Calu3 (cell line): Measurements from ENCODE around the gene RACK1. TPM values are rescaled to one million over a fixed set of nuclear protein-coding genes. Genes with fewer than 3 reads are reported as not detected.

ENCODE experiments used
- BruUV-seq: library from RNA; stranded (reverse); fragments of 400-500 nt; replicated peaks from 2 replicates; lab custom pipeline; 2021; lab: Mats Ljungman, UMichigan
- CTCF ChIA-PET: fragments of 300-600 bp; sonication (Branson Sonifier 250); formaldehyde crosslinking; loops from one replicate; lab custom pipeline; 2022; ENCODE audit warnings: antibody characterized with exemption; lab: Charles Lee
- DNase-seq: peaks from one replicate; pipeline ENCODE4 v3.0.0; 2022
- H3K27ac Mint-ChIP-seq: one replicate; pipeline ENCODE4 v1.8.0; 2022; ENCODE audit warnings: mixed read lengths; ENCODE audit not compliant: unreplicated experiment
- H3K27me3 Mint-ChIP-seq: one replicate; pipeline ENCODE4 v1.8.0; 2022; ENCODE audit warnings: mixed read lengths; ENCODE audit not compliant: unreplicated experiment
- H3K36me3 Mint-ChIP-seq: one replicate; pipeline ENCODE4 v1.8.0; 2022; ENCODE audit warnings: mild to moderate bottlenecking, moderate library complexity, mixed read lengths; ENCODE audit not compliant: insufficient read depth, unreplicated experiment
- H3K4me1 Mint-ChIP-seq: one replicate; pipeline ENCODE4 v1.8.0; 2022; ENCODE audit warnings: mild to moderate bottlenecking, low read depth, mixed read lengths; ENCODE audit not compliant: unreplicated experiment
- H3K4me3 Mint-ChIP-seq: one replicate; pipeline ENCODE4 v1.8.0; 2022; ENCODE audit warnings: mild to moderate bottlenecking, low read depth, moderate library complexity, mixed read lengths; ENCODE audit not compliant: unreplicated experiment
- H3K9me3 Mint-ChIP-seq: one replicate; pipeline ENCODE4 v1.8.0; 2022; ENCODE audit warnings: low read depth, mixed read lengths; ENCODE audit not compliant: unreplicated experiment
- intact Hi-C: fragments of 100-400 bp; cut with micrococcal nuclease; formaldehyde crosslinking; loops from one replicate; pipeline ENCODE4 v1.10.0; 2022; ENCODE audit not compliant: unreplicated experiment
- total RNA-seq: library from RNA; stranded (reverse); gene quantifications from 2 replicates; pipeline ENCODE4 v1.2.3, GENCODE V29; 2022
- TF ChIP-seq, protein P1 (sequence below): fragments of 200-600 bp; IDR thresholded peaks from one replicate; pipeline ENCODE4 v1.8.0; 2022; ENCODE audit warnings: antibody characterized with exemption; ENCODE audit not compliant: unreplicated experiment

Gene RACK1
- total RNA-seq, 1 experiment from 2014 or later = 1,946 TPM

DNA sequence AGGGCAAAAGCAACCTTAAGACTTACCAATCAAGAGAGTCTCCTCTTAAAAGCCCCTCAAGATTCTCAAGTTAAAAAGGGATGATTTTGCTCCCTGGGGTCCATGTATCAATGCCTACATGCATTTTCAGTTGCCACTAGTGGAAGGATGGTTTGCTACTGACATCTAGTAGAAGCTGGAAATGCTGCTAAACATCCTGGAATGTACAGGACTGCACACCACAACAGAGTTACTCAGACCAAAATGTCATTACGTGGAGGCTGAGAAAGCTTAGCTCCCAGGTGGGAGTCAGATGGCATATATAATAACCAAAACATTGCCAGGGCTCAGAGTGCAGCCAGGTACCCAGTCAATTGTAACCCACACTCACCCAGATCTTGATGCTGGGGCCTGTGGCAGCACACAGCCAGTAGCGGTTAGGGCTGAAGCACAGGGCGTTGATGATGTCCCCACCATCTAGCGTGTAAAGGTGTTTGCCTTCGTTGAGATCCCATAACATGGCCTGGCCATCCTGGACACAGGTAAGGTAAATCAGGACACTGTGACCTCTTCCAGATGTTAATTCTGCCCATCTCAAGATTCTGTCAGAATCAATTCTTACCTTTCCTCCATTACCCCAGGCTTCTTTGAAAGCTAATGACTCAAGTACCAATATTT lies 5.8 kb downstream of the RACK1 start:
- intact Hi-C loops = no loop called here
- peak overlapping the region; percentile 15 for H3K4me3 Mint-ChIP-seq
- TF ChIP-seq, protein P1, sequence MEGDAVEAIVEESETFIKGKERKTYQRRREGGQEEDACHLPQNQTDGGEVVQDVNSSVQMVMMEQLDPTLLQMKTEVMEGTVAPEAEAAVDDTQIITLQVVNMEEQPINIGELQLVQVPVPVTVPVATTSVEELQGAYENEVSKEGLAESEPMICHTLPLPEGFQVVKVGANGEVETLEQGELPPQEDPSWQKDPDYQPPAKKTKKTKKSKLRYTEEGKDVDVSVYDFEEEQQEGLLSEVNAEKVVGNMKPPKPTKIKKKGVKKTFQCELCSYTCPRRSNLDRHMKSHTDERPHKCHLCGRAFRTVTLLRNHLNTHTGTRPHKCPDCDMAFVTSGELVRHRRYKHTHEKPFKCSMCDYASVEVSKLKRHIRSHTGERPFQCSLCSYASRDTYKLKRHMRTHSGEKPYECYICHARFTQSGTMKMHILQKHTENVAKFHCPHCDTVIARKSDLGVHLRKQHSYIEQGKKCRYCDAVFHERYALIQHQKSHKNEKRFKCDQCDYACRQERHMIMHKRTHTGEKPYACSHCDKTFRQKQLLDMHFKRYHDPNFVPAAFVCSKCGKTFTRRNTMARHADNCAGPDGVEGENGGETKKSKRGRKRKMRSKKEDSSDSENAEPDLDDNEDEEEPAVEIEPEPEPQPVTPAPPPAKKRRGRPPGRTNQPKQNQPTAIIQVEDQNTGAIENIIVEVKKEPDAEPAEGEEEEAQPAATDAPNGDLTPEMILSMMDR = no peak
- H3K27me3 Mint-ChIP-seq = no peaks in the 10 kb centered on the region
- CTCF ChIA-PET = no interaction called here
- H3K36me3 Mint-ChIP-seq = peaks cover 100% of the 10 kb centered on the region
- no TSS peak for BruUV-seq
- peaks cover 30% of the 10 kb centered on the region for H3K4me1 Mint-ChIP-seq
- DNase-seq = no peak
- peak overlapping the region; percentile 64 for H3K27ac Mint-ChIP-seq
- no peaks in the 10 kb centered on the region for H3K9me3 Mint-ChIP-seq

DNA sequence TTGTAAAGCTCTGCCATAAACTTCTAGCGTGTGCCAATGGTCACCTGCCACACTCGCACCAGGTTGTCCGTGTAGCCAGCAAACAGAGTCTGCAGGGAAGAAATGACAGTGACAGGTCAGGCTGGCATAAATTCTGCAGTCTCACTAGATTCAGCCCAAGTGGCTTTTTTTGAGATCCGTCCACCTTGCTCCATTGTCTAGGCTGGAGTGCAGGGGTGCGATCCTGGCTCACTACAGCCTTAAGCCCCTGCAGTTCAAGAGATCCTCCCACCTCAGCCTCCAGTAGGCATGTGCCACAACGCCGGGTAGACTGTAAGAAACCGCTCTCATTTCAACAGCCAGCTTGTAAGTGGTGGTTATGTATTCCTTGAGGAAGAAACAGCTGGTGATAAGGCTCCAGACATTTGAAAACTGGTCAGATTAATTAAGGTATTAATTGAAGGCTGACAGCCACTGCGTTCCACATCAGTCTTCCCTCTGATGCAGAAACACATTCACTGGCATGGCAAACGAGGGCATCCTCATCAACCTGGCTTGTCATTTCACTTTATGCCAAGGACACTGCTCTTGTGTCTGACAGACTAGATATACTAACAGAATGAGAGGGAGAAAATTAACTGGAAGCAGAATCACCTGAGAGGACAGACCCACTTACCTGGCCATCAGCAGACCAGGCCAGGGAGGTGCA lies 6.6 kb downstream of the RACK1 start:
- DNase-seq = no peak
- H3K4me3 Mint-ChIP-seq = no peak overlapping the region
- CTCF ChIA-PET = no interaction called here
- H3K27me3 Mint-ChIP-seq = no peaks in the 10 kb centered on the region
- H3K27ac Mint-ChIP-seq = no peak overlapping the region
- peaks cover 96% of the 10 kb centered on the region for H3K36me3 Mint-ChIP-seq
- no peaks in the 10 kb centered on the region for H3K9me3 Mint-ChIP-seq
- intact Hi-C loops = no loop called here
- no TSS peak for BruUV-seq
- peaks cover 25% of the 10 kb centered on the region for H3K4me1 Mint-ChIP-seq
- TF ChIP-seq, protein P1 = no peak

DNA sequence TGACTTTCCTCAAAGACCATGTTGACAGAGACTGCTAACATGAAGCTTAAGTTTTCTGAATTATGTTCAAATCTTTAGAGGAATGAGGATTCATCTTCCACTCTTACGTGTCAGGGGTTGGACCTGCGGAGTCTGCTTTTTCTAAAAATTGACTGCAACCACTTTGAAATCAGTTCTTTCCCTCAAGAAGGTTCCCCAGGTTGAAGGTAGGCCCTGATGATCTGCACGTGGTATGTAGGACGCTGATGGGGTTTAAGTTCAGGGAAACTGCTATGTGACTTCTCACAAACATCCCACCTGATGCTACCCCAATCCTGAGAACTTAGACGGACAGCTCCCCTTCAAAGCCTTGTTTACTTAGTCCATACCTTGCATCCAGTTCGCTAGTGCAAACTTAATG lies 7.2 kb downstream of the RACK1 start:
- Mint-ChIP-seq H3K27me3 (no peaks in the 10 kb centered on the region), H3K4me3 (no peak overlapping the region), H3K27ac (peak overlapping the region; percentile 79), H3K36me3 (peaks cover 96% of the 10 kb centered on the region), H3K9me3 (no peaks in the 10 kb centered on the region), H3K4me1 (peaks cover 18% of the 10 kb centered on the region)
- no TSS peak for BruUV-seq
- TF ChIP-seq, protein P1 = no peak
- DNase-seq = no peak
- CTCF ChIA-PET = no interaction called here
- intact Hi-C loops = no loop called here

DNA sequence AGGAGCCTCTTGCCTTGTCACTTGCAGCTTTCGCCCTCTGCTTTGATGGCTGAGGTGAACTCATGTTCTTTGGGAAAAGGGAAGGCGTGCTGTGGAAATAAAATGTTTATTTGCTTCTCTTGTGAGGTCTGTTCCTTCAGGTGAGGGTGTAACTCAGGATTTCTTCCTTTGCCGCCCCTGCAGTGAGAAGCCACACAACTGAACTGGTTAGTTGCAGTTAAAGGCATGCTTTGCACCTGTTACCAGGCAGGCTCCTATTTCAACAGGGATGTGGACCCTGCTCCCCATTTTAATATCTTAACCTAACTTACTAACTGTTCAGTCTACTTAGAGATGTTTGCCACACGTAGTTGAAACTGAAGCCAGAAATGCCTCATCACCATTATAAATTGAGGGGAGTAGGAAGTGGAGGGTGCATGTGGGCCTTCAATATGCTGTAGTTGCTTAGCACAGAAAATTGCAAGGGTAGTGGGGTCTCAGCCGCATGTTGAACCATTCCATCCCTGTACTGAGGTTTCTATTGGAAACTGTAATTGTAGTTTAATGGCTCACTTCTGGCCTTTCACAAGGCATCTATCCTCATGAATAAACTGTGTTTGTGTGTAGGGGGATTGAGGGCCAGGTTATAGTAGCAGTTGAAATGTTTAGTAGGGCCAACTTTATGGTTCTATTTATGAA lies 7.9 kb downstream of the RACK1 start:
- intact Hi-C loops = no loop called here
- peaks cover 95% of the 10 kb centered on the region for H3K36me3 Mint-ChIP-seq
- DNase-seq = no peak
- TF ChIP-seq, protein P1 = no peak
- peak overlapping the region; percentile 79 for H3K27ac Mint-ChIP-seq
- no peaks in the 10 kb centered on the region for H3K9me3 Mint-ChIP-seq
- H3K27me3 Mint-ChIP-seq = no peaks in the 10 kb centered on the region
- peaks cover 17% of the 10 kb centered on the region for H3K4me1 Mint-ChIP-seq
- BruUV-seq = no TSS peak
- no peak overlapping the region for H3K4me3 Mint-ChIP-seq
- CTCF ChIA-PET = no interaction called here
